Epidermal melanocyte (primary cell): Measurements from ENCODE around the gene ACTG2.
"Not testable (repeated sequence)": the region's sequence is repeated elsewhere in the genome, so short reads cannot be mapped to it uniquely, and the experiment has no call there.

Experiments
- DNase-seq: peaks from one replicate; pipeline ENCODE4 v3.0.0; 2011; ENCODE audit warnings: low spot score; ENCODE audit not compliant: insufficient read length

ACTG2 gene

GRCh38 chr2:73891276-73891901 is 1.4 kb upstream of the ACTG2 start:
- DNase-seq, result no peak

GRCh38 chr2:73893764-73894474 is 1.1 kb downstream of the ACTG2 start:
- DNase-seq, result no peak

GRCh38 chr2:73894475-73894850 is 1.7 kb downstream of the ACTG2 start:
- no peak for DNase-seq

- DNase-seq, result no peak
Observed at GRCh38 chr2:73894877-73895276, 2.1 kb downstream of the ACTG2 start.

- no peak for DNase-seq
Observed at GRCh38 chr2:73895473-73895872, 2.7 kb downstream of the ACTG2 start.

- DNase-seq, result no peak
Observed at GRCh38 chr2:73896362-73897239, 3.8 kb downstream of the ACTG2 start.

GRCh38 chr2:73897240-73897583 is 4.4 kb downstream of the ACTG2 start:
- no peak for DNase-seq

GRCh38 chr2:73897934-73898333 is 5.1 kb downstream of the ACTG2 start:
- no peak for DNase-seq

GRCh38 chr2:73899801-73900336 is 7.1 kb downstream of the ACTG2 start:
- no peak for DNase-seq

- no peak for DNase-seq
Observed at GRCh38 chr2:73901143-73901542, 8.3 kb downstream of the ACTG2 start.

- DNase-seq, result no peak
Observed at GRCh38 chr2:73902284-73902683, 9.5 kb downstream of the ACTG2 start.

GRCh38 chr2:73903313-73903712 is 10.5 kb downstream of the ACTG2 start:
- no peak for DNase-seq

GRCh38 chr2:73903949-73904613 is 11.3 kb downstream of the ACTG2 start:
- not testable (repeated sequence) for DNase-seq

GRCh38 chr2:73904952-73905351 is 12.1 kb downstream of the ACTG2 start:
- DNase-seq, result no peak

- no peak for DNase-seq
Observed at GRCh38 chr2:73906847-73907505, 14.2 kb downstream of the ACTG2 start.

GRCh38 chr2:73907840-73908452 is 15.1 kb downstream of the ACTG2 start:
- no peak for DNase-seq

GRCh38 chr2:73908689-73909652 is 16.2 kb downstream of the ACTG2 start:
- no peak for DNase-seq

GRCh38 chr2:73910873-73911547 is 18.2 kb downstream of the ACTG2 start:
- no peak for DNase-seq
